SJSA1 (cell line): ENCODE measurements around the gene MMEL1. TPM values are rescaled to one million over a fixed set of nuclear protein-coding genes. Genes with fewer than 3 reads are reported as not detected.
"Not testable (repeated sequence)": the region's sequence is repeated elsewhere in the genome, so short reads cannot be mapped to it uniquely, and the experiment has no call there.

Experiments
- DNase-seq, 2 experiments: peaks; one replicate each; pipeline ENCODE4 v3.0.0-alpha.2; 2015 to 2020; ENCODE audit warnings: low spot score in 2 of 2, low read depth in 1 of 2
- H3K27ac ChIP-seq: fragments of 250-450 bp; sonication (Bioruptor Pico); 2 replicates; pipeline ENCODE4 v1.5.1; 2020; ENCODE audit warnings: mild to moderate bottlenecking, moderate library complexity
- H3K27me3 ChIP-seq: fragments of 250-450 bp; sonication (Bioruptor Pico); replicated peaks from 2 replicates; pipeline ENCODE4 v1.5.1; 2020; ENCODE audit warnings: mild to moderate bottlenecking, moderate library complexity
- H3K36me3 ChIP-seq: fragments of 250-450 bp; sonication (Bioruptor Pico); 2 replicates; pipeline ENCODE4 v1.5.1; 2020; ENCODE audit warnings: mild to moderate bottlenecking
- H3K4me1 ChIP-seq: fragments of 250-450 bp; sonication (Bioruptor Pico); replicated peaks from 2 replicates; pipeline ENCODE4 v1.6.1; 2021; ENCODE audit warnings: mild to moderate bottlenecking
- H3K4me3 ChIP-seq: fragments of 250-450 bp; sonication (Bioruptor Pico); 2 replicates; pipeline ENCODE4 v1.5.1; 2020; ENCODE audit warnings: mild to moderate bottlenecking
- H3K9me3 ChIP-seq: fragments of 250-450 bp; sonication (Bioruptor Pico); replicated peaks from 2 replicates; pipeline ENCODE4 v1.5.1; 2020; ENCODE audit warnings: mild to moderate bottlenecking
- total RNA-seq: library from RNA; depleted of rRNA; stranded (reverse); fragments of >200 nt; shearing (Covaris generic); gene quantifications from 2 replicates; pipeline ENCODE4 v1.2.3, GENCODE V29; 2014; rRNA removed

MMEL1 gene, protein sequence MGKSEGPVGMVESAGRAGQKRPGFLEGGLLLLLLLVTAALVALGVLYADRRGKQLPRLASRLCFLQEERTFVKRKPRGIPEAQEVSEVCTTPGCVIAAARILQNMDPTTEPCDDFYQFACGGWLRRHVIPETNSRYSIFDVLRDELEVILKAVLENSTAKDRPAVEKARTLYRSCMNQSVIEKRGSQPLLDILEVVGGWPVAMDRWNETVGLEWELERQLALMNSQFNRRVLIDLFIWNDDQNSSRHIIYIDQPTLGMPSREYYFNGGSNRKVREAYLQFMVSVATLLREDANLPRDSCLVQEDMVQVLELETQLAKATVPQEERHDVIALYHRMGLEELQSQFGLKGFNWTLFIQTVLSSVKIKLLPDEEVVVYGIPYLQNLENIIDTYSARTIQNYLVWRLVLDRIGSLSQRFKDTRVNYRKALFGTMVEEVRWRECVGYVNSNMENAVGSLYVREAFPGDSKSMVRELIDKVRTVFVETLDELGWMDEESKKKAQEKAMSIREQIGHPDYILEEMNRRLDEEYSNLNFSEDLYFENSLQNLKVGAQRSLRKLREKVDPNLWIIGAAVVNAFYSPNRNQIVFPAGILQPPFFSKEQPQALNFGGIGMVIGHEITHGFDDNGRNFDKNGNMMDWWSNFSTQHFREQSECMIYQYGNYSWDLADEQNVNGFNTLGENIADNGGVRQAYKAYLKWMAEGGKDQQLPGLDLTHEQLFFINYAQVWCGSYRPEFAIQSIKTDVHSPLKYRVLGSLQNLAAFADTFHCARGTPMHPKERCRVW
- total RNA-seq = not detected in 2 replicates

DNA sequence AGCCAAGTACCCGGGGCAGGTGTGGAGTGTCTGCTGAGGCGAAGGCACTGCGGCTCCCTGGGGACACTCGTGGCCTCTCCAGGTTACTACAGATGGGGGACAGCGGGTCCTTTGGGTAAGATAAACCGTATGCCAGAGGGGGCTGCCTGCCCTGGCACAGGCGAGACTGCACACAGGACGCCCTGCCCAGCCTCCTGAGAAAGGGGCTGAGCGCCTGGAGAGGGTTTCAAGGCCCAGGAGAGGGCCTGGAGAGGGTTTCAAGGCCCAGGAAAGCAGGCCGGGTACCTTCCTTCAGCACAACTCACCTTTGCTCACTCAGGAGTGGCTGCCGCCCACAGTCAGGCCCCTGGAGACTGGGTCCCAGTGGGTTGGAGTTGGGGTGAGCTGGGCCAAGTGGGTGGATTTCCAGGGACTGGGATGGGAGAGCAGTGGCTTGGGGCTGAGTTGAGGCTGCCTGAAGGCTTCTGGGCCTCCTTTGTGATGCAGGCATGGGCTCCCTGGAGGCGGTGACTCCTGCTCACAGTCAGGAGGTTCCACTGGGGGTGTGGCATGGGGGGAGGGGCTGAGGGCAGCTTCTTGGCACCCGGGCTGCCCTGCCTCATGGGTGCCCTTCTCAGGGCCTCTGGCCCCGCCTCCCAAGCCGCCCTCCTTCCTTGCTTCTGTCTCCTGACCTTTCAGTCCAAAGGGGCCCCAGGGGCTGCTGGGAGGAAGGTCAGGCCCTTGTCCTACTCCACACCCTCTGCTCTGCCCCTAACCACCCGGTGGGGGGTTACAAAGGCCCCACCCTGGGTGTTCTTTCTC lies at the start of gene MMEL1:
TSS of gene MMEL1 (minus strand) at position 456 of the 801 bp plus-strand sequence. CDS start 3,532 bp downstream, outside the sequence.
- Histone ChIP-seq H3K36me3 (no peaks in the 10 kb centered on the region), H3K27ac (no peak within 1 kb of the TSS), H3K4me1 (no peaks in the 10 kb centered on the region), H3K27me3 (peaks cover 18% of the 10 kb centered on the region), H3K9me3 (no peaks in the 10 kb centered on the region), H3K4me3 (no peak within 1 kb of the TSS)
- DNase-seq = no peak

DNA sequence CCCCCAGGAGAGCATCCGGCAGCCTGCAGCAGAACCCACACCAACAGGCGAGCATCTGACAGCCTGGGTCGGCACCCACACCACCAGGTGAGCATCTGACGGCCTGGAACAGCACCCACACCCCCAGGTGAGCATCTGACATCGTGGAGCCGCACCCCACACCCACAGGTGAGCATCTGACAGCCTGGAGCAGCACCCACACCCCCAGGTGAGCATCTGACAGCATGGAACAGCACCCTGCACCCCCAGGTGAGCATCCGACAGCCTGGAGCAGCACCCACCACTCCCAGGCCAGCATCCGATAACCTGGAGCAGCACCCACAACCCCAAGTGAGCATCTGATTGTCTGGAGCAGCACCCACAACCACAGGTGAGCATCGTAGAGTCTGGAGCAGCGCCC lies 43.9 kb upstream of the MMEL1 start:
- not testable (repeated sequence) for H3K27me3 ChIP-seq, H3K4me1 ChIP-seq, H3K9me3 ChIP-seq, H3K36me3 ChIP-seq, H3K27ac ChIP-seq, H3K4me3 ChIP-seq
- DNase-seq = peak in 1 of 2 experiments; percentile 6

DNA sequence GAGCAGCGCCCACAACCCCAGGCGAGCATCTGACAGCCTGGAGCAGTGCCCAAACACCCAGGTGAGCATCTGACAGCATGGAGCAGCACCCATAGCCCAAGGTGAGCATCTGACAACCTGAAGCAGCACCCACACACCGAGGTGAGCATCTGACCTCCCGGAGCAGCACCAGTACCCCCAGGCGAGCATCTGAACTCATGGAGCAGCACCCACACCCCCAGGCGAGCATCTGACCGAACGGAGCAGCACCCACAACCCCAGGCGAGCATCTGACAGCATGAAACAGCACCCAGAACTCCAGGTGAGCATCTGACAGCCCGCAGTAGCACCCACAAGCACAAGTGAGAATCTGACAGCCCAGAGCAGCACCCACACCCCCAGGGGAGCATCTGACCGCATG lies 38.8 kb upstream of the MMEL1 start:
- not testable (repeated sequence) for H3K36me3 ChIP-seq, H3K4me3 ChIP-seq, H3K4me1 ChIP-seq, H3K9me3 ChIP-seq, H3K27me3 ChIP-seq, H3K27ac ChIP-seq
- peak in 1 of 2 experiments; percentile 47 for DNase-seq

DNA sequence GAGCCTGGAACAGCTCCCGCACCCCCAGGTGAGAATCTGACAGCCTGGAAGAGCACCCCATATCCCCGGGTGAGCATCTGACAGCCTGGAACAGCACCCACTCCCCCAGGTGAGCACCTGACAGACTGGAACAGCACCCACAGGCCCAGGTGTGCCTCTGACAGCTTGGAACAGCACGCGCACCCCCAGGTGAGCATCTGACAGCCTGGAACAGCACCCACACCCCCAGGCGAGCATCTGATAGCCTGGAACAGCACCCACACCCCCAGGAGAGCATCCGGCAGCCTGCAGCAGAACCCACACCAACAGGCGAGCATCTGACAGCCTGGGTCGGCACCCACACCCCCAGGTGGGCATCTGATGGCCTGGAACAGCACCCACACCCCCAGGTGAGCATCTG lies 27.0 kb upstream of the MMEL1 start:
- not testable (repeated sequence) for H3K36me3 ChIP-seq

DNA sequence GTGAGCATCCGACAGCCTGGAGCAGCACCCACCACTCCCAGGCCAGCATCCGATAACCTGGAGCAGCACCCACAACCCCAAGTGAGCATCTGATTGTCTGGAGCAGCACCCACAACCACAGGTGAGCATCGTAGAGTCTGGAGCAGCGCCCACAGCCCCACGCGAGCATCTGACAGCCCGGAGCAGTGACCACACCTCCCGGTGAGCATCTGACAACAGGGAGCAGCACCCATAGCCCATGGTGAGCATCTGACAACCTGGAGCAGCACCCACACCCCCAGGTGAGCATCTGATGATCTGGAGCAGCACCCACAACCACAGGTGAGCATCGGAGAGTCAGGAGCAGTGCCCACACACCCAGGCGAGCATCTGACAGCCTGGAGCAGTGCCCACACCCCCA lies 25.1 kb upstream of the MMEL1 start:
- not testable (repeated sequence) for H3K27ac ChIP-seq, DNase-seq, H3K4me1 ChIP-seq, H3K4me3 ChIP-seq, H3K9me3 ChIP-seq, H3K27me3 ChIP-seq, H3K36me3 ChIP-seq

More for the DNA sequence above, 27.0 kb upstream of the MMEL1 start:
- H3K9me3 ChIP-seq, H3K27ac ChIP-seq, H3K27me3 ChIP-seq, H3K4me3 ChIP-seq, H3K4me1 ChIP-seq: not testable (repeated sequence)
- DNase-seq = peak in 1 of 2 experiments; percentile 54

DNA sequence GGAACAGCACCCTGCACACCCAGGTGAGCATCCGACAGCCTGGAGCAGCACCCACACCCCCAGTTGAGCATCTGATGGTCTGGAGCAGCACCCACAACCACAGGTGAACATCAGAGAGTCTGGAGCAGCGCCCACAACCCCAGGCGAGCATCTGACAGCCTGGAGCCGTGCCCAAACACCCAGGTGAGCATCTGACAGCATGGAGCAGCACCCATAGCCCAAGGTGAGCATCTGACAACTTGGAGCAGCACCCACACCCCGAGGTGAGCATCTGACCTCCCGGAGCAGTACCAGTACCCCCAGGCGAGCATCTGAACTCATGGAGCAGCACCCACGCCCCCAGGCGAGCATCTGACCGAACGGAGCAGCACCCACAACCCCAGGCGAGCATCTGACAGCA lies 24.3 kb upstream of the MMEL1 start:
- not testable (repeated sequence) for H3K4me3 ChIP-seq, H3K27ac ChIP-seq, DNase-seq, H3K9me3 ChIP-seq, H3K4me1 ChIP-seq, H3K36me3 ChIP-seq, H3K27me3 ChIP-seq

DNA sequence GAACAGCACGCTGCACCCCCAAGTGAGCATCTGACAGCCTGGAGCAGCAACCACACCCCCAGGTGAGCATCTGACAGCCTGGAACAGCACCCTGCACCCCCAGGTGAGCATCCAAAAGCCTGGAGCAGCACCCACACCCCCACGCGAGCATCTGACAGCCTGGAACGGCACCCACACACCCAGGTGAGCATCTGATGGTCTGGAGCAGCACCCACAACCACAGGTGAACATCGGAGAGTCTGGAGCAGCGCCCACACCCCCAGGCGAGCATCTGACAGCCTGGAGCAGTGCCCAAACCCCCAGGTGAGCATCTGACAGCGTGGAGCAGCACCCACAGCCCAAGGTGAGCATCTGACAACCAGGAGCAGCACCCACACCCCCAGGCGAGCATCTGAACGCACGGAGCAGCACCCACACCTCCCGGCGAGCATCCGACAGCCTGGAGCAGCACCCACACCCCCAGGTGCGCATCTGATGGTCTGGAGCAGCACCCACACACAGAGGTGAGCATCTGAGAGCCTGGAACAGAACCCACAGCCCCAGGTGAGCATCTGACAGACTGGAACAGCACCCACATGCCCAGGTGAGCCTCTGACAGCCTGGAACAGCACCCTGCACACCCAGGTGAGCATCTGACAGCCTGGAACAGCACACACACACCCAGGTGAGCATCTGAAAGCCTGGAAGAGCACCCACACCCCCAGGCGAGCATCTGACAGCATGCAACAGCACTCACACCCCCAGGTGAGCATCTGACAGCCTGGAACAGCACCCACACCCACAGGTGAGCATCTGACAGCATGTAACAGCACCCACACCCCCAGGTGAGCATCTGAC lies 23.0 kb upstream of the MMEL1 start:
- H3K36me3 ChIP-seq, H3K4me1 ChIP-seq, H3K4me3 ChIP-seq, H3K27me3 ChIP-seq, H3K9me3 ChIP-seq, H3K27ac ChIP-seq: not testable (repeated sequence)
- DNase-seq = peak in 1 of 2 experiments; percentile 83

DNA sequence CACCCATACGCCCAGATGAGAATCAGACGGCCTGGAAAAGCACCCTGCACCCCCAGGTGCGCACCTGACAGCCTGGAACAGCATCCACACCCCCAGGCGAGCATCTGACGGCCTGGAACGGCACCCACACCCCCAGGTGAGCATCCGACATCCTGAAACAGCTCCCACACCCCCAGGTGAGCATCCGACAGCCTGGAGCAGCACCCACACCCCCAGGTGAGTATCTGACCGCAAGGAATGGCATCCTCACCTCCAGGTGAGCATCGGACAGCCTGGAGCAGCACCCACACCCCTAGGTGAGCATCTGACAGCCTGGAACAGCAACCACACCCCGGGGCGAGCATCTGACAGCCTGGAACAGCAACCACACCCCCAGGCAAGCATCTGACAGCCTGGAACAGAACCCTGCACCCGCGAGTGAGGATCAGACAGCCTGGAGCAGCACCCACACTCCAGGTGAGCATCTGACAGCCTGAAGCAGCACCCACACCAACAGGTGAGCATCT lies 21.7 kb upstream of the MMEL1 start:
- H3K4me3 ChIP-seq, H3K27ac ChIP-seq, H3K27me3 ChIP-seq, H3K9me3 ChIP-seq, H3K36me3 ChIP-seq, H3K4me1 ChIP-seq: not testable (repeated sequence)
- DNase-seq = peak in 1 of 2 experiments; percentile 75

DNA sequence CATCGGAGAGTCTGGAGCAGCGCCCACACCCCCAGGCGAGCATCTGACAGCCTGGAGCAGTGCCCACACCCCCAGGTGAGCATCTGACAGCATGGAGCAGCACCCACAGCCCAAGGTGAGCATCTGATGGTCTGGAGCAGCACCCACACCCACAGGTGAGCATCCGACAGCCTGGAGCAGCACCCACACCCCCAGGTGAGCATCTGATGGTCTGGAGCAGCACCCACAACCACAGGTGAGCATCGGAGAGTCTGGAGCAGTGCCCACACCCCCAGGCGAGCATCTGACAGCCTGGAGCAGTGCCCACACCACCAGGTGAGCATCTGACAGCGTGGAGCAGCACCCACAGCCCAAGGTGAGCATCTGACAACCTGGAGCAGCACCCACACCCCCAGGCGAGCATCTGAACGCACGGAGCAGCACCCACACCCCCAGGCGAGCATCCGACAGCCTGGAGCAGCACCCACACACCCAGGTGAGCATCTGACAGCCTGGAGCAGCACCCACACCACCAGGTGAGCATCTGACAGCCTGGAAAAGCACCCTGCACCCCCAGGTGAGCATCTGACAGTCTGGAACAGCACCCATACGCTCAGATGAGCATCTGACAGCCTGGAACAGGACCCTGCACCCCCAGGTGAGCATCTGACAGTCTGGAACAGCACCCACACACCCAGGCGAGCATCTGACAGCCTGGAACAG lies 21.1 kb upstream of the MMEL1 start:
- not testable (repeated sequence) for H3K27me3 ChIP-seq, H3K36me3 ChIP-seq, H3K27ac ChIP-seq, H3K9me3 ChIP-seq, H3K4me1 ChIP-seq, H3K4me3 ChIP-seq
- DNase-seq = peak in 1 of 2 experiments; percentile 93

DNA sequence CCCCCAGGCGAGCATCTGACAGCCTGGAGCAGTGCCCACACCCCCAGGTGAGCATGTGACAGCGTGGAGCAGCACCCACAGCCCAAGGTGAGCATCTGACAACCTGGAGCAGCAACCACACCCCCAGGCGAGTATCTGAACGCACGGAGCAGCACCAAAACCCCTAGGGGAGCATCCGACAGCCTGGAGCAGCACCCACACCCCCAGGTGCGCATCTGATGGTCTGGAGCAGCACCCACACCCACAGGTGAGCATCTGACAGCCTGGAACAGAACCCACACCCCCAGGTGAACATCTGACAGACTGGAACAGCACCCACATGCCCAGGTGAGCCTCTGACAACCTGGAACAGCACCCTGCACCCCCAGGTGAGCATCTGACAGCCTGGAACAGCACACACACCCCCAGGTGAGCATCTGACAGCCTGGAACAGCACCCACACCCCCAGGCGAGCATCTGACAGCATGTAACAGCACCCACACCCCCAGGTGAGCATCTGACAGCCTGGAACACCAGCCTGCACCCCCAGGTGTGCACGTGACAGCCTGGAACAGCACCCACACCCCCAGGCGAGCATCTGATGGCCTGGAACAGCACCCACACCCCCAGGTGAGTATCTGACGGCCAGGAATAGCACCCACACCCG lies 20.2 kb upstream of the MMEL1 start:
- not testable (repeated sequence) for H3K27ac ChIP-seq, H3K4me3 ChIP-seq, H3K36me3 ChIP-seq, H3K27me3 ChIP-seq, H3K9me3 ChIP-seq, H3K4me1 ChIP-seq
- DNase-seq = peak in 1 of 2 experiments; percentile 78

DNA sequence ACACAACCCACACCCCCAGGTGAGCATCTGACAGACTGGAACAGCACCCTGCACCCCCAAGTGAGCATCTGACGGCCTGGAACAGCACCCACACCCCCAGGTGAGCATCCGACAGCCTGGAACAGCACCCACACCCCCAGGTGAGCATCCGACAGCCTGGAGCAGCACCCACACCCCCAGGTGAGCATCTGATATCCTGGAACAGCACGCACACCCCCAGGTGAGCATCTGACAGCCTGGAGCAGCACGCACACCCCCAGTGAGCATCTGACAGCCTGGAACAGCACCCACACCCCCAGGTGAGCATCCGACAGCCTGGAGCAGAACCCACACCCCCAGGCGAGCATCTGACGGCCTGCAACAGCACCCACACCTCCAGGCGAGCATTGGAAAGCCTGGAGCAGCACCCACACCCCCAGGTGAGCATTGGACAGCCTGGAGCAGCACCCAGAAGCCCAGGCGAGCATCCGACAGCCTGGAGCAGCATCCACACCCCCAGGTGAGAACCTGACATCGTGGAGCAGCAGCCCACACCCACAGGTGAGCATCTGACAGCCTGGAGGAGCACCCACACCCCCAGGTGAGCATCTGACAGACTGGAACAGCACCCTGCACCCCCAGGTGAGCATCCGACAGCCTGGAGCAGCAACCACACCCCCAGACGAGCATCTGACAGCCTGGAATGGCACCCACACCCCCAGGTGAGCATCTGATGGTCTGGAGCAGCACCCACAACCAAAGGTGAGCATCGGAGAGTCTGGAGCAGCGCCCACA lies 19.5 kb upstream of the MMEL1 start:
- not testable (repeated sequence) for H3K4me1 ChIP-seq, H3K36me3 ChIP-seq, H3K27ac ChIP-seq, H3K9me3 ChIP-seq, H3K4me3 ChIP-seq, H3K27me3 ChIP-seq
- peak in 1 of 2 experiments; percentile 75 for DNase-seq
